Measurements from ENCODE around the gene SLC22A16.

Gene SLC22A16

DNA sequence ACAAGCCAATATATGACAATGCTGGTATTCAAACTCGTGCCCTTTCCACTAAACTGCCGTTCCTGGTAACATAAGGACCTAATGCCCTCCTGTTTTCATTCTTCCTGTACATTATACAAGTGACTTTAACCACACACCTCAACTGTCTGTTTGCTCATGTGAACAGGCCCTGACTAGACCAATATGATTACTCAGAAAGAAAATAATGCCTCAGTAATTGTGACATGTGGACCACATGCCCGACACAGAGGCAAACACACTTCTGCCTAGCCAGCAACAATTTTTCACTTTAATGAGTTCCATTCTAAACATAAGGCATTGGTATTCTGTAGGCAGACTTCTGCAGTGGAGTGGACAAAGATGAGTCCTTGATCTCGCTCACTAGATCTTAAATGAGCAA is 30.0 kb downstream of the SLC22A16 start:
- DNase-seq (ENCODE audit: low spot score): no peak

DNA sequence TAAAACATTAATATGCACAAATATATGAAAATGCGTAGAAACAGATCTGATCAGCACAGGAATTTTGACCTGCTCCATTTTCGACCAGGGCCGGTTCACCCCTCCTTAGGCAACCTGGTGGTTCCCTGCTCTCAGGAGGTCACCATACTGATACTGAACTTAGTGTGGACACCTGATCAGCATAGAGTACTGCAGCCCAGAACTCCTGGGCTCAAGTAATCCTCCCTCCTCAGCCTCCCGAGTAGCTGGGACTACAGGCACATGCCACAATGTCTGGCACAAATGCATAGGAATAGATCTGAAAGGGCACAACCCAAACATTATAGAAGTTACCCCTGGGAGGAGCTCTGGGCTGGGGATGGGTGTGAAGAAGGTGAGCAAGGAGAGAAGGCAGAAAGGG is 36.4 kb downstream of the SLC22A16 start:
- no peak for DNase-seq (ENCODE audit: low spot score)

DNA sequence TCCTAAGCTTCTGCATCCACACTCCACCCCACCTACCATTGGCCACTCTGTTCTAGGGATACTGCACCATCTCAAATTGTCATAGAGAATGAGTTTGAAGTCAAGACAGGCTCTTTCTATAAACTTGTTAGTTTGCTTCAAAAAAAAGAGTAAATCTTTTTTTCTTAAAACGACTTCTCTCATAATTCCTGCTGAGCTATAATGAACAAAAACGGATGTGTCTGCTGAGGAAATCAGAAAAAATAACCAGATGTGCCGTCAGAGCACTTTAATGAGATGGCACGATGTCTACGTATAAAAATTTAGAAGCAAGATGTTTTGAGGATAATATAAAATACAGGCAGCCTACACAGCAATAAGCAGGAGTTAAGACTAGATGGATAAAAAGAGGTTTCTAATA is 37.1 kb downstream of the SLC22A16 start:
- DNase-seq (ENCODE audit: low spot score): no peak

DNA sequence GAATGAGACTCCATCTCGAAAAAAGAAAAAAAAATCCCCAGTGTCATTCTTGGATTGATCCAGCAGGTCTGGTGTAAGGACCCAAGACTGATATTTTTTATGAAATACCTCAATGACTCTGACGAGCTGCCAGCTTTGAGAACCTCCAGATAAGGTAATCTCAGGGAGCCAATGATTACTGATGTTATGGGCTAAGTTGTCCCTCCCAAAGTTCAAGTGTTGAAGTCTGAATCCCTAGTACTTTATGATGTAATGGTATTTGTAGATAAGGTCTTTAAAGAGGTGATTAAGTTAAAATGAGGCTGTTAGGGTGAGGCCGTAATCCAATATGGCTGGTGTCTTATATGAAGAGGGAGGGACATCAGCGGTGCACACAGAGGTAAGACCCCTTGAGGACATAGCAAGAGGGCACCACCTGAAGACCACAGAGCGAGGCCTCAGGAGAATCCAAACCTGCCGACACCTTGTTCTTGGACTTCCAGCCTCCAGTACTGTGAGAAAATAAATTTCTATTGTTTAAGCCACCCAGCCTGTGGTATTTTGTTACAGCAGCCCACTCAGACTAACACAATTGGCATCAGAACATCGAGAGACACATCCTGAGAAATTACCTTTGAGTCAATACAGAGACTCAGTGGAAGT is 41.3 kb downstream of the SLC22A16 start:
- DNase-seq (ENCODE audit: low spot score): no peak

DNA sequence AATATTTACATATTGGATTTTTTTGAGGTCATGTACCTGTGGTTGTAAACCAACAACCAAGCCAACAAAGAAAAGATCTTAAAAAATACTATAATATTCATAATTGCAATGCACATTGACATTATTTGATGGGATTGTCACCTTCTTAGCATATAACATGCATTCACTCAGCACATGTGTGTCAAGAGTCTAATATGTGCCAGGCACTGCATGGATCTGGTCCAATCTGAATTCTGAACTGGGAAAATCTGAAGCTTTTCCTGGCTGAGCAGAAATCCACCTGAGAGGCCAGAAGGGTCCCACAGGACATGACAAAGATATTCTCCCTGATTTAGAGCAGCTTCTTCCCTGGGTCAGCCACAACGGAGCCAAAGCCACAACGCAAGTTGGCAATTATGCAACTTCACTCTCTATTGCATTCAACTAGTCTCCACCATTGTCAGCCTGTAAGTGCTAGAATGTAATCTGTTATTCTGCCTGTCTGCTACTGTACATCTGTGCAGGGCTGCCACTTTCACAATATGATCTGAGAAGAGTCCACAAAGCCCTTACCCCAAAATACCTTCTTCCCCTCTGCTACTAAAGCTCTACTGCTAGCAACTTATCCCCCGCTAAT is 44.0 kb downstream of the SLC22A16 start:
- no peak for DNase-seq (ENCODE audit: low spot score)

DNA sequence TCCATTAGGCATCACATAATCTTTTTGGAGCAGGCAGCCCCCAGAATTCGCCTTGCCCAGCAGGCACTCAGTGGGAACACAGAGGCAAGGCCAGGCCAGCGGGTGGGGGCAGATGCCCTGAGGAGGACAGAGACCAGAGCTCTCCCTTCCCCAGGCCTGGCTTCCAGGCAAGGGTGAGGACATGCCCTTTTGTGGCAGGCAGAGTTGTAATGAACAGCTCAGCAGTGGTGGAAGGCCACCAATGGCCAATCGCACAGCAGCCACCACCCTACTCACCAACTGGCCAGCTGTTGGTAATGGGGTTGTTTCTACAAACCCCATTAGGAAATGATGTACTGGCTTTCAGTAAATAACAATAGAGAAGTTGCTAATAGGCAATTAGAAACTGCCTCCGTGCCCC is 45.7 kb downstream of the SLC22A16 start:
- no peak for DNase-seq (ENCODE audit: low spot score)

DNA sequence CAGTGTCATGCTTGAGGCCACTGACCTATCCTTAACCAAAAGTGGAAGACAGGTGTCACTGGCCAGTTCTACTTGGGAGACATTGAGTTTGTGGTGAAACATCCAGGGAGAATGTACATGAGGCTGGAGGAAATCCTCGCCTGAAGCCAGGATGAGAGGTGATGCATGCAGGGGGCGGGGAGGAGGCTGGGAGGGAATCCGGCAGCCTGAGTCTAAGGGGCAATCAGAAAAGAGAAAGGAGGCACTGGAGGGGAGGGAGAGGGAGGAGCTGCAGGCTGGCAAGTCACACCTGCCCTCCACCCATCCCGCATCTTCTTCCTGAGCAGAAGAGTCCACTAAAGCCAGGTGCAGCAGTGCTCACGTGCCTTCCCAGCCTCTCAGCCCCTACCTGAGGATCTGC is 46.2 kb downstream of the SLC22A16 start:
- DNase-seq (ENCODE audit: low spot score): no peak

DNA sequence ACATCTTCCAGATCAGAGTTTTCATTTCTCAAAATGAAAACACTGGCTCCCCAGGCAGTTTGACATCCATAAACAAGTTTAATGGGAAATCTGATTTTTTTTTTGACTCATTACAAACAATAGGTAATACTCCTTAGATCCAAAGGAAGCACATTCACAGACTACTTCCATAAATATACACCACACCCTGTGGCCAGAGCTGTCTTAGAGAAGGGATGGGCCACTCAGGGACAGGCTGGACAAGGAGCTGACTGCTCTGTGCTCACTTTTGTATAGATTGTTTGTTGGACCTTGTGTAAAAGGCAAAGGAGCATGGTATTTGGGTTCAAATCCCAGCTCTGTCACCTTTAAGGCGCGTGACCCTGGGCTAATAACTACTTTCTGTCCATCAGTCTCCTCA is 48.3 kb downstream of the SLC22A16 start:
- no peak for DNase-seq (ENCODE audit: low spot score)

DNA sequence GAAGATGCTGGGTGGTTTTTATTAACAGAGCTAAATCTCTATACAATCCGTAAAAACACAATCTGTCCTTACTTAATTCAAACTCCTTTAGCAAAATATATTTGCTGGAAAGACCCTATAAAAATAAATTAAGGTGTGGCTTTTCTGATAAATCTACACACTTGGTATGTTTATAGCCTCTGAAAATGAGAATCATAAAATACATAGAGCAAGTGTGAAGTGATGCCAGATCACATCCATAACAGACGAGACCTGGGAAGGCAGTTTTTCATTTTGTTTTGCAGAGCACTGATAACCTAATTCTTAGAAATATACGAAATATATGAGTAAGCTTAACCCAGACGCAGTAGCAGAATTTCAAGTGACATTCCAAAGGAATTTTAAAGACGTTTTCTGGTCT is 50.6 kb downstream of the SLC22A16 start:
- no peak for DNase-seq (ENCODE audit: low spot score)

DNA sequence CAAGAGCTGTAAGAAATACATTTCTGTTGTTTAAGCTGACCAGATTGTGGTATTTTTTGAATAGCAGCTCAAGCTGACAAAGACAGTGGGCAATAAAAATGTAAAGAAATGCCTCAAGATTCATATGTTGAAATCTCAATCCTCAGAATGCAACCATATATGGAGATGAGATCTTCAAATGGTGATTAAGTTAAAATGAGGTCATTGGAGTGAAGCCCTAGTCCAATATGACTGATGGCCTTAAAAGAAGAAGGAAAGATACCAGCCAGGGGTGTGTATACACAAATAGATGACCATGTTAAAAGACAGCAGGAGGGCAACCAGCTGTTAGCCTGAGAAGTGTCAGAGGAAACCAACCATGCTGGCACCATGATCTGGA is 54.0 kb downstream of the SLC22A16 start:
- no peak for DNase-seq (ENCODE audit: low spot score)

DNA sequence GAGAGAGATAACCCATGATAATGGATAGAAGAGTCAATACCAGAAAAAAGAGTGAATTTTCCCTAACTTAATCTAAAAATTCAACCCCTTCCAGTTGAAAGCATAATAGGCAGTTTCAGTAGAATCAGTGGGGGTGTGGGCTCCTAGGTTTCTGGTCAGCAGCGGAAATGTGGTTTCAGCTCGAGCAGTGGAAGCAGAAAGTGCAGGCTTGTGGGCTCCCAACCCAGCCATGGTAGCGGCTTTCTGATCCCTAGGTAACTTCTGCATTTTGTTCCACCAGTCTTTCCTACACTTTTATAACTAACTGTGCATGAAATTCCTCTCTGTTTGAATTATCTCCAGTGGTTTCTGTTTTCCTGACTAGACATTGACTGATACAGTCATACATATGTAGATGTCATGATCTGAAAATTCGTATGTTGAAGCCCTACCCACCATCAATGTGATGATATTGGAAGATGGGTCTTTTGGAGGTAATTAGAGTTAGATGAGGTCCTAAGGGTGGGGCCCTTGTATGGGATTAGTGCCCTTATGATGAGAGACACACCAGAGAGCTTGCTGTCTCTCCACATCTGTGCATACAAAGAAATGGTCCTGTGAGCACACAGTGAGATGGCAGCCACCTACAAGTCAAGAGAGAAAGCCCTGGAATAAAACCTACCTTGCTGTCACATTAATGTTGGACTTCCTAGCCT is 54.5 kb downstream of the SLC22A16 start:
- DNase-seq (ENCODE audit: low spot score): no peak

DNA sequence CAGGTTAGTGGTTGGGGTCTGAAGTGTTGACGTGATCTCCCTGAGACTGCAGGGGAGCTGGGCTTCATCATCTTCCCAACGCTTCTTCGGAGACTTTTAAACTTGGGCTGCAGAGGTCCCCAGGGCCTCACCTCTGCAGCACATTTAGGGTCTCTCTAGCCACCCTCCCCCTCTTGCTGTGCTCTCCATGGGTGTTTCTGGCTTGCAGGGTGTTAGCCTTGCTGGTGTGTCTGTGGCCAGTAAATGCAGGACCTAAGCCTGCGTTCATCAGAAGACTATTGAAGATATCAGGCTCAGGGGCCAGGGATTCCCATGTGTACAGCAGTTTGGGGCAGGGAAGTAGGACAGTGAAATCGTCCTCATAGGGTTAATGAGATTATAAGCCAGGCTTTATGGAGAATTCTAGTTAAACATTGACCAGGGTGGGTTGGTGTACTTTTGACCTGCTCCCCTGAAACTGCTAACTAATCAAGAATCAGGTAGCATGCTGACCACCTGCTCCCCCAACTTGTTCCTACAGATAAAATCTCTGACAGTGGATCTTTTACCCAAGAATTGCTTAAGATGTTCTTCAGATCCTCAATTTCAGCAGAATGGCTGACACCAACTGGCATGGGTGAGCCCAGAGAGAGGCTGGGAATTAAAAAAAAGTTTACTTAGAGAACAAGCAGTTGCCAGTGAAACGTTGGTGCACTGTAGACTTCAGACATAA is 57.2 kb downstream of the SLC22A16 start:
- no peak for DNase-seq (ENCODE audit: low spot score)

DNA sequence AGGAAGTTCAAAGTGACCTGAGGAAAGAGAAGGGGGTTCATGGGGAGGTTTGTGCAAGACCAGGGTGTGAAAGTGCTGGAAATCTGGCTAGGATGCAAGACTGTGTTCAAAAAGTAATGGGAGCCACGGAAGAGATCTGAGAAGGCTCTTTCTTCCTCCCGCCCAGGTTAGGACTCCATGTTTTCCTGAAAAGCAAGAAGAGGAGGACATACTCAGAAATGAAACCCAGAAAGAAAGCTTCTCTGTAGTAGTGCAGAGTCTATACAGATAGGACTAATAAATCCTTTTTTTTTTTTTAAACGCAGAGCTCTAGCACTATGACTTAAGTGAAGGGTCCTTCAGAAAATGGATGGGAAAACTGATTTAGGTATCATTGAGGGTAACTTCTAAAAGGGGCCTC is 57.8 kb downstream of the SLC22A16 start:
- DNase-seq (ENCODE audit: low spot score): no peak

DNA sequence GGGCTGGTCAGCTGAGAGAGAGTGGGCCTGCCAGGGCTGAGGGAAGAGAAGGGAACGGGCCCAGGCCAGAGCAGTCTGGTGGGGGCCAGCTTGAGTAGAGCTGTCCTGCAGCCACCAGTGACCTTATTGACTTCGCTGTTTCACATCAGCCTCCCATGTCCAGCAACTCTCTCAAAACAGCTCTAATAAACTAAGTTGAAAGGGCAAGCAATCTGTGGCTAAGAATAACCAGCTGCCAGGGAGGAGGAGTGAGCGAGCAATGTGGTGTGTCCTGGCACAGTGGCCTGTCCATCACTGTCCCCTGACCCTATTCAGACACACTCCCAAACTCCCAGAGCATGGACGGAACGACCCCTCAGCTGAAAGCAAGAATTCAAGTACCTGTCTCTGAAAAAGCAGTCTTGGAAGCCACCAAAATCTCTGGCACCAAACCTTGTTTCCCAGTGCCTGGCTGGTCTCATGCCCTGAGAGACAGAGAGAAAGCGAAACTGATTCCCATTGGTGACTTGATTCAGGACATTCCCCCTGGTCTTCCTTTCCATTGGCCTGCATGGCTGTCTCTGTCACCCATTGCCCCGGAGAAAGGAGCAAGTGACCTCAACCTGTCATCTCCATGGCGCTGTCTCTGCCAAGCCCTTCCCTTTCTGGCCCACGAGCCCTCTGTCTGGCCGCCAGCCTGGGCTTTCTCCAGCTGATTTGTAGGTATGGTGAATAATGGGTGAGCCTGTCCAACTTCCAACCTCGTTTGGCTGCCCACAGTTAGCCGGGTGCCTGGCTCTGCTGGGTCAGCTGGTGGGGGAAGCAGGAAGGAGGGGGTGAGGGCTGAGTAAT is 61.1 kb downstream of the SLC22A16 start, which contains the start of gene DDO:
Gene DDO (minus strand): TSS at position 490 of the 831 bp plus-strand sequence. CDS start 2,113 bp downstream, outside the sequence.
- peak; percentile 91 for DNase-seq (ENCODE audit: low spot score)

DNA sequence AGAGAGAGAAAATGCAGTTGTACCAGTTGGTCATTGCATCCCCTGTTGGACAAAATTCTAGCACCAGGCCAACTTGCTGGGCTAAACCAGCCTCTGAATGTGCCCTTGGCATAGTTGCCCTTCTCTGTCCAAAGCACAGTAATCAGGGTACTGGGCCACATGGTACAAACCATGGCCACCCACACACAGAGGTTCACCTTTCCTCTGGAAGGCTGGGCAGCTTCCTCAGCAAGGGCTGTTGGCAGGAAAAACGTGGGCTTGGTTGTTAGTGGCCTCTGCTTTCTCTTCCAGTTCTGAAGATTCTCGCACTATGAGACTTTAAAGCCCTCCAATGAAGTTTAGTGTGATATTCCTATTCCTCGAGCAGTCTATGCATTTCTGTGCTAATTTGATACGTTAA is 61.7 kb downstream of the SLC22A16 start:
- no peak for DNase-seq (ENCODE audit: low spot score)

DNA sequence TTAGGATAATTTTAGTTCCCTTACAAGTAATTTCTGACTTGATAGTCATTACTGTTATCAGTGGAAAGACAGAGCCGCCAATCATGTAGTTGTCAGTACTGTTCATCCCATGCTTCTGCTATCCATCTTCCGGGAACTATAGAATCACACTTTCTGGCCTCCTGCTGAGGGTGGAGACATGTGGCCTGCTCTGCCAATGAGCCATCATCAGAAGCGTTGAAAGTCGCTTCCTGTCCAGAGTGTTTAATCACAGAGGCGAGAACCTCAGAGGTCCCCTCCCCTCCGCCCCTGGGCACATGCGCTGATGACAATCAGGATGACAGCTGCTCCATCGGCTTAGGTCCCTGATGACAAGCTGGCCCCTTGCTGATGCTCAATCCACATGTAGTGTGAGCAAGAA is 64.1 kb downstream of the SLC22A16 start:
- DNase-seq (ENCODE audit: low spot score): no peak

DNA sequence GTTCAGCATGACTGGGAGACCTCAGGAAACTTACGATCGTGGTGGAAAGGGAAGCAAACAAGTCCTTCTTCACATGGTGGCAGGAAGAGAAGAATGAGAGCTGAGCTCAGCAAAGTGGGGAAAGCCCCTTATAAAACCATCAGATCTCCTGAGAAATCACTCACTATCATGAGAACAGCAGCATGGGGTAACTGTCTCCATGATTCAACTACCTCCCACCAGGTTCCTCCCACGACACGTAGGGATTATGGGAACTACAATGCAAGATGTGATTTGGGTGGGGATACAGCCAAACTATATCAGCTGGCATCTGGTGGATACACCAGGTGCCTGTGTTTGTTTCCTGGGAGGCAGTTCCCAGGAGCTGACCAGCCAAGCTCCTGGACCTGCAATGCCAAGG is 65.9 kb downstream of the SLC22A16 start:
- DNase-seq (ENCODE audit: low spot score): no peak

DNA sequence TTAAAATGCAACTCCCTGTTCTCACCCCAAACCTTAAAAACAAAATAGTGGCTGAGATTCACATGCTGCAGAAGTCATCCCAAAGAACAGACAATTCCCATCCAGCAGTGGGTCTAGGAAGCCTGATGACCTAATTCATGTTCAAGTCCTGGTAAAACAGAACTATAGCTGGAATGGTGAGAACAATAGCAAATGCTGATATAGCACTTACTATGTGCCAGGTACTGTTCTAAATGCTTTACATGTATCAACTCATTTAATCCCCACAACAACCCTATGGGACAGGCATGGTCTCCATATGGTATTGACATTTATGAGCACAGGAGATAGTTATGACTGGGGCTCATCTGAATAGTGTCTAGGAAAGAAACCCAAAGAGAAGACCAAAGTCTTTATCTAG is 66.6 kb downstream of the SLC22A16 start:
- DNase-seq (ENCODE audit: low spot score): no peak

DNA sequence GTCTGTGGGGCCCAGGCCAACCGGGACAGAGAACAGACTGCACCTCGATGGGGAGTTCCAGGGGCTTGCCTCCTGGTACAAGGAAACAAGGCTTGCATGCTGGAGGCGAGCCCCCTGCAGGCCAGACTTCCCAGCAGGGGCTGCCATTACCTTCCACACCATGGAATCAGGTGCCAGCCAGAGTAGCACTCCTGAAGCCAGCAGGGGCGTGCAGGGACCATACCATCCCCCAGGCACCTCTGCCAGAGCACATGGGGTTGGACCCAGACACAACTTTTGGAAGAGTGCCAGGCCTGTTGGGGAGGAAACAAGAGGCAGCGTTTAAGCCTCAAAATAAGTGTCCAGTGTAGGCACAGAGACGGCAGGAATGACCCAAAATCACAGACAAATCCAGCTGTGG is 67.5 kb downstream of the SLC22A16 start:
- DNase-seq (ENCODE audit: low spot score): no peak

DNA sequence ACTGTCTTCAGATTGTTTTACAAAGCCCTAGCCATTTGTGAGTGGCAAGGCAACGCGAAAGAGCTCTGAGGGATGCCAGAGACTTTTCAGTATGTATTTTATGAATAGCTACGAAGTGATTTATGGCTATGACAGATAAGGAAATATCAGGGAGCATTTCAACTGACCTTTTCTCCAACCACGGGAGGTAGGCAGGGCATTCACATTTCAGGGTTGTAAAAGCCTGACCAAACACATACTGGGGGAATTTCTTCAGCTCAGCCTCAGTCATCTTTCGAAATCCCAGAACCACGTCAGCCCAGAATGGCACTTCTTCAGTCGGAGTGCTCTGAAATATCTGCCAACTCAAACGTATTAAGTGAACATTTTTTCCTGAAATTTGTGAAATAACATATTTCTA is 71.8 kb downstream of the SLC22A16 start:
- DNase-seq (ENCODE audit: low spot score): no peak

DNA sequence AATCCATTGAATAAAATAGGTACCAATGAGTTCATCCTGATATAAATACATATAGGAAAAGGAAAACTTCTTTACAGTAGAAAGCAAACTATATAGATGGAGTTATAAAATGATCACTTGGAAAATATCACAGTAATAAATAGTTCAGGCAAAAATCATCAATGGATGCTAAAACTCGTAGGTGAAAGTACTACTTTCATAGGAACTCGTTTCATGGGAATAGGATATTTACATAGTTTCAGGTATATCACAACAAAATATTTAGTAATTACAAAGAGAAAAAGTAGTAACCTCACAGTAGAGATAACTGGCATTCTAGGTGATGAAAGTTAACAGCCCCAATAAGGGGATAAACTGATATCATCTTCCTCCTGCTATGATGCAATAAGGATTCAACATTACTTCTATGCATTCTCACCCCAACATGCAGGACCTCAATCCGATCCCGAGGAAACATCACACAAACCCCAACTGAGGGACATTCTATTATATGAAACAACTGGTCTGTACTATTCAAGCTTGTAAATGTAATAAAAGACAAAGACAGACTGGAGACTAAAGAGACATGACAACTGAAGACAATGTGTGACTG is 74.7 kb downstream of the SLC22A16 start:
- no peak for DNase-seq (ENCODE audit: low spot score)

DNA sequence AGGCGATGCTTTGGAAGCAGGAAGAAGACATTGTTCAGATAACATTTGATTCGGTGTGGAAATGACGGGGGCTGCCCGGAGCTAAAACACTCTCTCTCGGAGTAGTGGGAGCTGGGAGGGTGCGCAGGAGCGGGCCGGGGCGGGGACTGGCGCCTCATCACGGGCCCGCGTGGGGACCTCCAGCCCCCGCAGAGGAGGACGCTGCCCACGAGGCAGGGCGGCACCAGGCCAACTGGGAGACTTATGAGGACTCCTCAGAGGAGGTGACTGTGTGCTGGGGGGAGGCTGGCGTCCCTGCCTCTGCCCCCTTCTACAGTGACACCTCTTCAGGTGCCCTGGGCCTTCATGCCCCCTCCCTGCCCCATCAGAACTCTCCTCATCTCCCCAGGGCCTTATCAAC is 76.2 kb downstream of the SLC22A16 start:
- DNase-seq (ENCODE audit: low spot score): no peak
